Brain microvascular endothelial cell (primary cell): ENCODE measurements around the gene ATP2B2.
A peak's percentile ranks its signal among the peaks of the same experiment; 100 is the strongest.

ENCODE experiments used
- DNase-seq: peaks from one replicate; pipeline ENCODE4 v3.0.0-alpha.2; 2020
- H3K27ac ChIP-seq: fragments of 250-450 bp; sonication (Bioruptor Pico); 2 replicates; pipeline ENCODE4 v1.5.1; 2020; ENCODE audit warnings: mild to moderate bottlenecking, moderate library complexity
- H3K27me3 ChIP-seq: fragments of 250-450 bp; sonication (Bioruptor Pico); replicated peaks from 2 replicates; pipeline ENCODE4 v1.5.1; 2020; ENCODE audit warnings: mild to moderate bottlenecking
- H3K36me3 ChIP-seq: fragments of 250-450 bp; sonication (Bioruptor Pico); replicated peaks from 2 replicates; pipeline ENCODE4 v1.5.1; 2020; ENCODE audit warnings: mild to moderate bottlenecking
- H3K4me3 ChIP-seq: 2 replicates; pipeline ENCODE4 v1.5.1; 2011; ENCODE audit warnings: low read depth, mild to moderate bottlenecking, control low read depth, low read length, moderate library complexity
- CTCF ChIP-seq: IDR thresholded peaks from 2 replicates; pipeline ENCODE4 v1.5.1; 2011; ENCODE audit warnings: low read depth, mild to moderate bottlenecking, moderate library complexity, low read length, control low read depth, inconsistent platforms; ENCODE audit errors: missing control alignments
- in situ Hi-C: cut with HindIII; loops from 2 replicates; pipeline ENCODE4 v1.10.0; 2017; ENCODE audit warnings: low sequenced_read_pairs, low pct_ligation_motif_present

Gene ATP2B2

GRCh38 chr3:10463533-10464434 is 41.6 kb downstream of the ATP2B2 start:
- DNase-seq = no peak
- no peaks in the 10 kb centered on the region for H3K36me3 ChIP-seq
- in situ Hi-C loops = no loop called here
- no peaks in the 10 kb centered on the region for H3K27me3 ChIP-seq
- no peak overlapping the region for H3K27ac ChIP-seq
- TF ChIP-seq CTCF = no peak
- H3K4me3 ChIP-seq = no peak overlapping the region

GRCh38 chr3:10462641-10463532 is 42.5 kb downstream of the ATP2B2 start:
- in situ Hi-C loops = no loop called here
- H3K27ac ChIP-seq = no peak overlapping the region
- DNase-seq = no peak
- no peaks in the 10 kb centered on the region for H3K27me3 ChIP-seq
- no peak for TF ChIP-seq CTCF
- H3K36me3 ChIP-seq = no peaks in the 10 kb centered on the region
- H3K4me3 ChIP-seq = no peak overlapping the region

GRCh38 chr3:10460951-10461545 is 44.3 kb downstream of the ATP2B2 start:
- no peak for DNase-seq
- no peak for TF ChIP-seq CTCF
- H3K36me3 ChIP-seq = no peaks in the 10 kb centered on the region
- in situ Hi-C loops = no loop called here
- H3K27me3 ChIP-seq = no peaks in the 10 kb centered on the region
- no peak overlapping the region for H3K4me3 ChIP-seq
- no peak overlapping the region for H3K27ac ChIP-seq

- TF ChIP-seq CTCF = no peak
- in situ Hi-C loops = no loop called here
Measured at GRCh38 chr3:10459954-10460754, 45.2 kb downstream of the ATP2B2 start.

GRCh38 chr3:10457560-10457959 is 47.8 kb downstream of the ATP2B2 start:
- H3K36me3 ChIP-seq = no peaks in the 10 kb centered on the region
- TF ChIP-seq CTCF = no peak
- H3K27ac ChIP-seq = no peak overlapping the region
- H3K27me3 ChIP-seq = no peaks in the 10 kb centered on the region
- in situ Hi-C loops = no loop called here
- no peak overlapping the region for H3K4me3 ChIP-seq
- no peak for DNase-seq

More at GRCh38 chr3:10459954-10460754, 45.2 kb downstream of the ATP2B2 start:
- Histone ChIP-seq H3K4me3 (no peak overlapping the region), H3K27me3 (no peaks in the 10 kb centered on the region), H3K27ac (no peak overlapping the region), H3K36me3 (no peaks in the 10 kb centered on the region)
- peak; percentile 75 for DNase-seq
